HG03565 (cell line): ENCODE results near the gene HNRNPA3.
"Not testable (repeated sequence)": the region's sequence is repeated elsewhere in the genome, so short reads cannot be mapped to it uniquely, and the experiment has no call there.

Experiments
- ATAC-seq: cut with Tn5 transposase; IDR thresholded peaks from one replicate; pipeline ENCODE4 v1.9.1; 2021; ENCODE audit warnings: mild to moderate bottlenecking, moderate library complexity; ENCODE audit not compliant: unreplicated experiment

HNRNPA3 gene

GRCh38 chr2:177232098-177232704 lies 19.6 kb downstream of the HNRNPA3 start:
- no peak for ATAC-seq

DNA sequence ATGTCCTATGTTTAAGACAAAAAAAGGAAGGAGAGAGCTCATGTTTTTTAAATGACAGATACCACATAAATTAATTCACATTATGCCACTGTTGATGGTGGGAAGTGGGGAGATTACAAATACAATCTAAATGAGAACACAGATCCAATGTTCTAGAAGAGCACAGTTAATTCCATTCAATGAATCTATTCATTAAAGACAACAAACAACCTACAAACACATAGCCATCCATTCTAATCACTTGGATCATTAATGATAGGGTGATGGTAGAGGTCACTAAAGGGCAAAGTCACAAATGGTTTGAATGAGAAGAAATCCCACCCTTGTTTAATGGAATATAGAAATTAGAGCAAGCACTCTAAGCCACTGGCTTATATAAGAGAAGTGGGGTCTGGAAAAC lies 21.7 kb downstream of the HNRNPA3 start:
- no peak for ATAC-seq

GRCh38 chr2:177235855-177236437 lies 23.4 kb downstream of the HNRNPA3 start:
- no peak for ATAC-seq

GRCh38 chr2:177237932-177238331 lies 25.3 kb downstream of the HNRNPA3 start:
- ATAC-seq: no peak

- ATAC-seq: no peak
Observed at GRCh38 chr2:177239053-177239452, 26.5 kb downstream of the HNRNPA3 start.

DNA sequence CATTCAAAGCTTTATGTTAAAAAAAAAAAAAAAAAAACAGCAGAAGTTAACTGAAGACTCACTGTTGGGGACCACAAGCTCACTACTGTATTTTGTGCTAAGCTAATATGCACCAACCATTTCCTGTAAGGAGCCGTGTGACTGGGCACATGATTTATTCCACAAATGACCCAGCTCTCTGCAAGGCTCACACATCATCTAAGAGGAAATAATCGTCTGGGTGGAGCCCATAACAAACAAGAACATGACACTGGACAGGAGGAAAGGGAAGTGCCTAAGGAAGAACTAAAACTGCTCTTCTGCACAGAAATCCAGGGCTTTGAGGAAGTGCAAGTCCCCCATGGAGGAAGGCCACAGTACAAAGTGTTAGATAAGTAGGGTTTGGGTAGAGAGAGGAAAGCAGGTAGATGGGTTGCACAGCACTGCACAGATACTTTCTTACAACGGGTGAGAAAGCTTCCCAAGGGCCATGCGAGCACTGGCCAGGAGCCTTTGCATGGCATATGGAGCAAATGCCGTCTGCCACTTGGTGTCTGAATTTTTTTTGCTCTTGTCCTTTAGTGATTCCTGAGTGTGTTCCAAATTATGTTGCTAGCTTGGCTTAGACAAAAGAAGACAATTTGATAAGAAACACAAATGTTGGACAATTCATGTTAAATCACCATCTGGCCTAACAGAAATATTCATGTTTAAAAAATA lies 27.5 kb downstream of the HNRNPA3 start:
- ATAC-seq: peak; percentile 63

GRCh38 chr2:177241711-177242120 lies 29.1 kb downstream of the HNRNPA3 start:
- no peak for ATAC-seq

DNA sequence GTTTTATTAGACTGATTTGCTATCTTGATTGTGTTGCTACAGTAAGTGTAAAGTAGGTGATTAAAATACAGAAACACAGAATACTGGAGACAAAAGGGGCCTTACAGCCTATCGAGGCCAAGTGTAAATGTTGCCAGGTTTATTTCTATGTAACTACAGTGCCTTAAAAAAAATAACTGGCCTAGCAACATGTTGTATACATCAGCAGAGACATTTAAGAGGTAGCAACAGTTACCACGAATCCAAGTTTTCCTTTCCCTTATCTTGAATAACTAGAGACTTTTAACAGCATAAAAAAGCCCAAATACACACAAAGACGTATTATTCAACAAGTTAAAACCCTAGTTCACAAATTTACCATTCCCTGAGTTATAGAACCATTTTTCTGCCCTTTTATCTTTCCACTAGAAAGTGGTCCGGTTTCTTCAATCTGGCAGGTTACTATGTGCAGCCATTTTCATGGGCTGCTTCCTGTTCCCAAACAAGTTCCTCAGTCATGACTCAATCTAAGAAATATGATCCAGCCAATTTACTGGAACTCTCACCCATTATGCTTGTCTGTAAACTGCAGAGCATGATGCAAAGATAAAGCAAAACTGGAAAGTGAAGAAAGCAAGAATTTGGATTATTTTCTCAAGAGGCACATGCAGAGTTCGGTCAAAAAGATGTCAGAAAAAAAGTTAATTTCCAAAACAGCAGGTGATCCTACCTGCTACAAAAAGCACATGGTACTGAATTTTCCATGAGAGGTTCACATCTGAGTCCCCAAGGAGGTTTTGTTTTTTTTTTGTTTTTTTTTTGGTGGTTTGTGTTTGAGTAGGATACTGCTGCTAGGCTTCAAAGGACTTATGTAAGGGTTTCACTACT lies 29.8 kb downstream of the HNRNPA3 start:
- ATAC-seq: no peak

- ATAC-seq: no peak
Observed at GRCh38 chr2:177243073-177243472, 30.5 kb downstream of the HNRNPA3 start.

- ATAC-seq: no peak
Observed at GRCh38 chr2:177243476-177243875, 30.9 kb downstream of the HNRNPA3 start.

DNA sequence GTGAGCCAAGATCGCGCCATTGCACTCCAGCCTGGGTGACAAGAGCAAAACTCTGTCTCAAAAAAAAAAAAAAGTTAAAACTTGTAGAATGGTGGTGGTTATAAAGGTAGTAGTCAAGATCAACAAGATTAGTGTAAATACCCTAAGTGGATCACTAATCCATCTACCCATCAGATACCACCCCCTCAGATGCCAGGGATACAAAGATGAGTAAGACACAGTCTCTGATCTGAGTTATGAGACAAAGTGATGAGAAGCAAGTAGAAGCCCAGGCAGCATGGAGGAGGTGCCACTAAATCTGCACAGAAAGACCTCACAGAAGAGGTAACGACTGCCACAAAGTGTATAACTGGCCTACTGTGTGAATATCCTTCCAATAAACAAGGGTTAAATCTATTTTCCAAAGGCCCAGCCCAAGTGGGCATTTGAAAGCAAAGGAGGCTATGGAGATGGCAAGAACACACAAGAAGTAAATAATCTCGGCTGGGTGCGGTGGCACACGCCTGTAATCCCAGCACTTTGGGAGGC lies 31.7 kb downstream of the HNRNPA3 start:
- ATAC-seq: no peak

GRCh38 chr2:177245010-177245422 lies 32.4 kb downstream of the HNRNPA3 start:
- no peak for ATAC-seq

DNA sequence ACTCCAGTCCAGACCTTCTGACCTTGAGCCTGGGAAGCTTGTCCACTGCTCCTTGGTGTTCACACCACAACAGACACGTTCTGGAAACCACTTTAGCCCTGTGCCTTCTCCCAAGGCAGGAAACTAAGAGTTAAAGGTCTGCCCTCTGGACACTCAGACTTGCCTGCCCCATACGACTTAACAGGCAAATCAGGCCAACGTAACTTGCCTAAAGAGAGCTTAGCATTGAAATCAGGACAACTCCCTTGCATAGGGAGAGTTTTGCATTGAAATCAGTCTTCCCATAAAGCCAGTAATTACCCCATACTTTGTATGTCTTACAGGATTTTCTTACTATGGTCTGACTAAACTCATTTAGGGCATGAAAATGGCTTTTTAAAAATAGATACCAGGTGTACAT lies 33.4 kb downstream of the HNRNPA3 start:
- no peak for ATAC-seq

- not testable (repeated sequence) for ATAC-seq
Observed at GRCh38 chr2:177246523-177247030, 34.0 kb downstream of the HNRNPA3 start.

GRCh38 chr2:177247693-177248262 lies 35.2 kb downstream of the HNRNPA3 start:
- ATAC-seq: no peak

GRCh38 chr2:177249038-177249437 lies 36.4 kb downstream of the HNRNPA3 start:
- no peak for ATAC-seq

- ATAC-seq: no peak
Observed at GRCh38 chr2:177250461-177250860, 37.9 kb downstream of the HNRNPA3 start.

- ATAC-seq: no peak
Observed at GRCh38 chr2:177251165-177251542, 38.6 kb downstream of the HNRNPA3 start.

GRCh38 chr2:177252808-177253531 lies 40.4 kb downstream of the HNRNPA3 start:
- ATAC-seq: no peak

DNA sequence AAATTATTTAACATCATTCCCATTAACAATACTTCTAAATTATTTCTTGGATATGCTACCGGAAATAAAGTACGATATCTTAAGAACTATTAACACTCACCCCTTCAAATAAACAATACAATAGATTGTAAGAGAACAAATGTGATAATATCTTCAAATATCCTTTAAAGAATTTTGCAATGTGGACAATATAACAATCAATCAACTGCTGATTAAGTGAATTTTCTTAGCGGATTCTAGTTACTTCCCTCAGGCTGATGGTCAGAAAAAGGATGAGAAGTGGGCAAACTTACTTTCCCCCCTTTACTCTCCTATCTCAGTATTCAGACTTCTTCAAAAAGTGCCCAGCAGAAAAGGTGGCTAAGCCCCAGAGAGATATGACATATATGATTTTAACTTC lies 41.1 kb downstream of the HNRNPA3 start:
- ATAC-seq: no peak
